Astrocyte (in vitro differentiated cells and primary cell): ENCODE results near the gene ZNF613.

Experiments used
- CTCF ChIP-seq: IDR thresholded peaks from 2 replicates; pipeline ENCODE4 v1.5.1; 2011; ENCODE audit warnings: low read depth, mild to moderate bottlenecking, inconsistent platforms, low read length, moderate library complexity; ENCODE audit not compliant: insufficient read depth
- EZH2 ChIP-seq: IDR thresholded peaks from 2 replicates; pipeline ENCODE4 v1.6.1; 2012; ENCODE audit warnings: mild to moderate bottlenecking, low read length, inconsistent platforms; ENCODE audit not compliant: insufficient read depth

- TF ChIP-seq CTCF (no peak), EZH2 (no peak)
Measured at GRCh38 chr19:51976852-51977251, 49.6 kb downstream of the ZNF613 start.
